Measurements from ENCODE around the gene FAU. TPM values are rescaled to one million over a fixed set of nuclear protein-coding genes. Genes with fewer than 3 reads are reported as not detected.

Gene FAU
- total and polyA plus RNA-seq, 10 of the 15 experiments (the other 5 are each of a cell fraction or from before 2014, with no cell fraction given), result 332 to 1,347 (median 990) TPM

DNA sequence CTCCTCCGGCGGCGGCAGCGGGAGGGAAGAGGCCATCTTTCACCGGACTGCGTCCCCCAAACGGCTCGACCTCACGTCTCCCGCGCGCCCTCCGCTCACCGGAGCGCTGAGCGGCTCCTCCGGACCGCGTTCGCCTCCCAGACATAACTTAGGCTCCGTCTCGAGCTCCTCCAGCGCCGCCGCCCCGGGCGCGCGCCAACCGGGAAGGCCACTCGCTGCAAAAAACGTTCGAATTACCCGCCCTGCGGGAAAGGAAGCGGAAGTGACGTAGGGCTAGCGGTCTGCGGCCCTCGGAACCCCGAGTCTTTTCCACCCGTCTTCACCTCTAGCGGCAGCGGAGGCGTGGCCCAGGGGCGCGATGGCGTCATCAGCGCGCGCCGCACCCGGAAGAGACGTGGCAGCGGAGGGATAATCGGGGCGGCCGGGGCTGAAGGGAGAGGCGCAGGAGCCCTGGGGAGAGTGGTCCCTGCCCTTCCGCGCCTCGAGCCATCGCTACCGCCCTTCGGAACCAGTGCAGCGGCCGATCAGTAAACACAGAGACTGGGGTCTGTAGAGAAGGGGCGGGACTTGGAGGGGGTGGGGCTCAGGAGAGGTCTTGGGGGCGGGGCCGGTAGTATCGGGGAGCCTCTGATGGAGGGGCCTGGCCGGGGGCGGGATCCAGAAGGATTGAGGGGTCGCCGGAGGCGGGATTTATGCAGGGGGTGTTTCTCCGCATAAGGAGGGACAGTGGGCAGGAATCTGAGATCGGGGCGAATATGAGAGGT is 37.9 kb downstream of the FAU start, which contains the start of the genes CDCA5 and ZFPL1 (continued):
- TF ChIP-seq, protein P1, sequence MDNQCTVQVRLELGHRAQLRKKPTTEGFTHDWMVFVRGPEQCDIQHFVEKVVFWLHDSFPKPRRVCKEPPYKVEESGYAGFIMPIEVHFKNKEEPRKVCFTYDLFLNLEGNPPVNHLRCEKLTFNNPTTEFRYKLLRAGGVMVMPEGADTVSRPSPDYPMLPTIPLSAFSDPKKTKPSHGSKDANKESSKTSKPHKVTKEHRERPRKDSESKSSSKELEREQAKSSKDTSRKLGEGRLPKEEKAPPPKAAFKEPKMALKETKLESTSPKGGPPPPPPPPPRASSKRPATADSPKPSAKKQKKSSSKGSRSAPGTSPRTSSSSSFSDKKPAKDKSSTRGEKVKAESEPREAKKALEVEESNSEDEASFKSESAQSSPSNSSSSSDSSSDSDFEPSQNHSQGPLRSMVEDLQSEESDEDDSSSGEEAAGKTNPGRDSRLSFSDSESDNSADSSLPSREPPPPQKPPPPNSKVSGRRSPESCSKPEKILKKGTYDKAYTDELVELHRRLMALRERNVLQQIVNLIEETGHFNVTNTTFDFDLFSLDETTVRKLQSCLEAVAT (IDR thresholded peaks at IDR 0.05), result no peak
- TF ChIP-seq NR2F1 (conservative IDR thresholded peaks at IDR 0.05) (peak; percentile 65), IKZF1 (conservative IDR thresholded peaks at IDR 0.05) (peak; percentile 77), EED (IDR thresholded peaks at IDR 0.05; ENCODE audit: low read depth) (peak; percentile 19; the same call in 1 of the 2 replicates)

GRCh38 chr11:65083134-65083833 is 38.6 kb downstream of the FAU start:
- peak overlapping the region; percentile 84 for H3K27ac ChIP-seq (ENCODE audit: control insufficient read depth, insufficient read depth)
- ChIA-PET SMC1A (ENCODE audit: uncharacterized antibody, unreplicated experiment) (interaction anchor here (0.7 to 1.3 kb wide), 4 partner anchors 12 to 43 kb away, joined by 3 to 4 read pairs (median 4); partner anchors contain the start of gene SAC3D1), RAD21 (ENCODE audit: unreplicated experiment) (interaction anchor here (0.7 to 1.8 kb wide), 3 partner anchors 11 to 235 kb away, joined by 3 to 6 read pairs (median 3); partner anchors contain the start of gene ARL2), CTCF (interaction anchor here (0.6 to 2.1 kb wide), 8 partner anchors 15 to 237 kb away, joined by 3 to 11 read pairs (median 4); partner anchors contain the start of genes ARL2, SNX15 and TM7SF2), POLR2A (interaction anchor here (0.6 to 1.5 kb wide), 12 partner anchors 12 to 235 kb away, joined by 3 to 5 read pairs (median 4); partner anchors contain the start of genes FAU, MRPL49 and SAC3D1)
- peak overlapping the region; percentile 77 for H2AFZ ChIP-seq (ENCODE audit: control insufficient read depth, low read depth, low read length)
- FAIRE-seq (no peak), DNase-seq (ENCODE audit: low read depth, low spot score) (no peak), ATAC-seq (peak; percentile 5)
- in situ Hi-C loops (cut with MboI), result no loop called here
- no peak for TF ChIP-seq ZBTB4 (CRISPR knock-in tag; IDR thresholded peaks at IDR 0.05)
- TF ChIP-seq CBX5 (IDR thresholded peaks at IDR 0.05; ENCODE audit: low read depth), result no peak
- 0 out of 2 replicates have a peak, but pooled peaks have one; percentile 11 for TF ChIP-seq NFYB (IDR thresholded peaks at IDR 0.05; ENCODE audit: insufficient read depth, low read depth, low read length)
- H3K9me3 ChIP-seq (replicated peaks; ENCODE audit: control insufficient read depth, insufficient read depth, low read length), result no peaks in the 10 kb centered on the region
- no peaks in the 10 kb centered on the region for H4K20me1 ChIP-seq (ENCODE audit: control insufficient read depth, insufficient read depth)
- H3K4me3 ChIP-seq, result peak overlapping the region; percentile 86
- H3K36me3 ChIP-seq (ENCODE audit: control insufficient read depth in 2 of 2, insufficient read depth in 2 of 2, low read length in 1 of 2), result peaks cover 10 to 11% of the 10 kb centered on the region in 2 experiments
- peaks cover 58% of the 10 kb centered on the region for H3K79me2 ChIP-seq (ENCODE audit: control insufficient read depth, insufficient read depth, low read length)
- no TSS peak for BruUV-seq (replicated peaks)
- H3K4me1 ChIP-seq (ENCODE audit: control insufficient read depth, insufficient read depth, low read length), result peaks cover 32% of the 10 kb centered on the region
- H3K4me2 ChIP-seq (ENCODE audit: control insufficient read depth, insufficient read depth), result peak overlapping the region; percentile 77
- H3K9ac ChIP-seq (ENCODE audit: control insufficient read depth, insufficient read depth, low read length), result peak overlapping the region; percentile 87
- intact Hi-C loops (cut with micrococcal nuclease; ENCODE audit: unreplicated experiment), result no loop called here
- H3K27me3 ChIP-seq (replicated peaks in 1 of 2; ENCODE audit: control insufficient read depth in 2 of 2, insufficient read depth in 2 of 2, low read length in 1 of 2), result no peaks in the 10 kb centered on the region
- WGBS (ENCODE audit: insufficient coverage, insufficient replicate concordance, low lambda C conversion rate, missing lambda C conversion rate), result 0% methylated on average over 13 of the region's 13 CpGs

Measured in GM12878 (cell line).